IMR-90 (cell line): ENCODE data around the gene IFIT1. TPM values are rescaled to one million over a fixed set of nuclear protein-coding genes. Genes with fewer than 3 reads are reported as not detected.
"Not testable (repeated sequence)": the region's sequence is repeated elsewhere in the genome, so short reads cannot be mapped to it uniquely, and the experiment has no call there.

Source experiments
- ATAC-seq: fragments of 200-7000 bp; cut with Tn5 transposase; 2 replicates; pipeline ENCODE4 v1.9.1; 2020; ENCODE audit warnings: low read depth, mild to moderate bottlenecking, moderate library complexity
- BruUV-seq: library from RNA; stranded (reverse); fragments of 400-500 nt; replicated peaks from 2 replicates; lab custom pipeline; 2021; lab: Mats Ljungman, UMichigan
- CTCF ChIA-PET: fragments of 300-600 bp; formaldehyde crosslinking; extraction: SDS; loops from one replicate; lab custom pipeline; 2021; ENCODE audit warnings: antibody characterized with exemption; lab: Yijun Ruan, JAX
- POLR2A ChIA-PET: fragments of 300-600 bp; sonication (Branson Sonifier 250); formaldehyde crosslinking; loops from one replicate; lab custom pipeline; 2022; ENCODE audit warnings: antibody characterized with exemption; ENCODE audit not compliant: unreplicated experiment; lab: Charles Lee
- DNase-seq: peaks from one replicate; pipeline ENCODE4 v3.0.0; 2013
- H2AFZ ChIP-seq: replicated peaks from 2 replicates; pipeline ENCODE3; 2013; ENCODE audit warnings: low read length, mild to moderate bottlenecking; ENCODE audit not compliant: poor library complexity
- H2AK5ac ChIP-seq: 2 replicates; pipeline ENCODE4 v1.6.1; 2013; ENCODE audit warnings: low read depth, low read length, inconsistent platforms
- H2AK9ac ChIP-seq: replicated peaks from 2 replicates; pipeline ENCODE3; 2013; ENCODE audit warnings: mild to moderate bottlenecking, low read depth, low read length, moderate library complexity; ENCODE audit not compliant: poor library complexity
- H2BK120ac ChIP-seq: 2 replicates; pipeline ENCODE4 v1.6.1; 2013; ENCODE audit warnings: low read depth, low read length, inconsistent platforms
- H2BK15ac ChIP-seq: 3 replicates; pipeline ENCODE4 v1.6.1; 2013; ENCODE audit warnings: low read depth, low read length, inconsistent platforms
- H2BK20ac ChIP-seq: 2 replicates; pipeline ENCODE4 v1.6.1; 2013; ENCODE audit warnings: low read depth, mild to moderate bottlenecking, inconsistent platforms, low read length, moderate library complexity
- H2BK5ac ChIP-seq: 2 replicates; pipeline ENCODE4 v1.6.1; 2013; ENCODE audit warnings: mild to moderate bottlenecking, low read depth, low read length, inconsistent platforms; ENCODE audit not compliant: poor library complexity, severe bottlenecking
- H3K14ac ChIP-seq: replicated peaks from 2 replicates; pipeline ENCODE4 v1.6.1; 2013; ENCODE audit warnings: low read depth, low read length, inconsistent platforms
- H3K18ac ChIP-seq: 2 replicates; pipeline ENCODE4 v1.6.1; 2013; ENCODE audit warnings: low read depth, low read length, control low read depth
- H3K23ac ChIP-seq: 2 replicates; pipeline ENCODE4 v1.6.1; 2013; ENCODE audit warnings: low read depth, low read length, inconsistent platforms
- H3K27ac ChIP-seq: 2 replicates; pipeline ENCODE4 v1.5.1; 2013; ENCODE audit warnings: mild to moderate bottlenecking, control low read depth, low read length; ENCODE audit not compliant: insufficient read depth
- H3K27me3 ChIP-seq: 2 replicates; pipeline ENCODE4 v1.6.1; 2013; ENCODE audit warnings: low read length; ENCODE audit not compliant: control insufficient read depth, insufficient read depth
- H3K36me3 ChIP-seq: 2 replicates; pipeline ENCODE4 v1.6.1; 2013; ENCODE audit warnings: low read length, mixed read lengths; ENCODE audit not compliant: control insufficient read depth, insufficient read depth
- H3K4ac ChIP-seq: 2 replicates; pipeline ENCODE4 v1.6.1; 2013; ENCODE audit warnings: low read depth, low read length, inconsistent platforms
- H3K4me1 ChIP-seq: 2 replicates; pipeline ENCODE4 v1.6.1; 2013; ENCODE audit warnings: low read length, mixed read lengths; ENCODE audit not compliant: control insufficient read depth, insufficient read depth
- H3K4me2 ChIP-seq: 2 replicates; pipeline ENCODE4 v1.6.1; 2013; ENCODE audit warnings: low read depth, mild to moderate bottlenecking, control low read depth, low read length, moderate library complexity
- H3K4me3 ChIP-seq: 2 replicates; pipeline ENCODE4 v1.5.1; 2013; ENCODE audit warnings: low read depth, mild to moderate bottlenecking, control low read depth, low read length, moderate library complexity; ENCODE audit not compliant: insufficient read depth
- H3K56ac ChIP-seq: 2 replicates; pipeline ENCODE4 v1.6.1; 2013; ENCODE audit warnings: low read length, inconsistent platforms; ENCODE audit not compliant: insufficient read depth; ENCODE audit errors: extremely low read depth
- H3K79me1 ChIP-seq, 2 experiments: 2 replicates each; pipeline ENCODE4 v1.6.1; 2013; ENCODE audit warnings: low read length in 2 of 2, inconsistent platforms in 1 of 2, low read depth in 1 of 2
- H3K9ac ChIP-seq: 2 replicates; pipeline ENCODE4 v1.6.1; 2013; ENCODE audit warnings: low read depth, low read length, control low read depth
- H3K9me1 ChIP-seq: 2 replicates; pipeline ENCODE4 v1.6.1; 2013; ENCODE audit warnings: low read length, inconsistent platforms; ENCODE audit not compliant: insufficient read depth
- H3K9me3 ChIP-seq: 2 replicates; pipeline ENCODE4 v1.6.1; 2013; ENCODE audit warnings: low read length; ENCODE audit not compliant: control insufficient read depth, insufficient read depth
- H4K20me1 ChIP-seq: 2 replicates; pipeline ENCODE4 v1.6.1; 2013; ENCODE audit warnings: low read length, inconsistent platforms; ENCODE audit not compliant: insufficient read depth
- H4K5ac ChIP-seq: 2 replicates; pipeline ENCODE4 v1.6.1; 2013; ENCODE audit warnings: mild to moderate bottlenecking, low read depth, low read length, control low read depth
- H4K8ac ChIP-seq, 2 experiments: 2 replicates each; pipeline ENCODE4 v1.6.1; 2013; ENCODE audit warnings: low read depth in 2 of 2, low read length in 2 of 2, control low read depth in 1 of 2, inconsistent platforms in 1 of 2
- H4K91ac ChIP-seq: 2 replicates; pipeline ENCODE4 v1.6.1; 2013; ENCODE audit warnings: low read depth, low read length, inconsistent platforms; ENCODE audit not compliant: insufficient read depth
- WGBS, 2 experiments: methylation state at CpG; one replicate each; pipeline versions ENCODE4 v1.1.5 to v1.1.7; 2013; ENCODE audit warnings: missing lambda C conversion rate in 2 of 2; ENCODE audit not compliant: insufficient read length in 1 of 2; ENCODE audit errors: extremely low coverage in 2 of 2; 5-methylcytosine and 5-hydroxymethylcytosine counted together
- dilution Hi-C: fragments of 300-500 bp; cut with HindIII; formaldehyde crosslinking; loops from one replicate; pipeline ENCODE4 v1.14.3; 2018; ENCODE audit warnings: low sequenced_read_pairs; ENCODE audit not compliant: unreplicated experiment
- in situ Hi-C: fragments of 300-500 bp; cut with MboI; formaldehyde crosslinking; loops from 3 replicates; pipeline ENCODE4 v1.14.3; 2019; ENCODE audit warnings: low sequenced_read_pairs, inconsistent platforms, mixed read lengths
- intact Hi-C: fragments of 100-400 bp; cut with micrococcal nuclease; formaldehyde crosslinking; loops from 2 replicates; pipeline ENCODE4 v1.10.0; 2022
- polyA plus RNA-seq, 3 experiments: library from polyadenylated mRNA; depleted of rRNA; stranded (reverse); fragments of >200 nt; gene quantifications; 2 replicates each; pipeline ENCODE4 v1.2.3, GENCODE V29; 2012; ENCODE audit warnings: low replicate concordance in 1 of 3
- total RNA-seq: library from RNA; depleted of rRNA; stranded (reverse); fragments of >200 nt; gene quantifications from 2 replicates; pipeline ENCODE4 v1.2.3, GENCODE V29; 2012

The IFIT1 gene
- total and polyA plus RNA-seq, 2 of the 4 experiments (the other 2 are of a cell fraction): 6.1 to 6.8 TPM

DNA sequence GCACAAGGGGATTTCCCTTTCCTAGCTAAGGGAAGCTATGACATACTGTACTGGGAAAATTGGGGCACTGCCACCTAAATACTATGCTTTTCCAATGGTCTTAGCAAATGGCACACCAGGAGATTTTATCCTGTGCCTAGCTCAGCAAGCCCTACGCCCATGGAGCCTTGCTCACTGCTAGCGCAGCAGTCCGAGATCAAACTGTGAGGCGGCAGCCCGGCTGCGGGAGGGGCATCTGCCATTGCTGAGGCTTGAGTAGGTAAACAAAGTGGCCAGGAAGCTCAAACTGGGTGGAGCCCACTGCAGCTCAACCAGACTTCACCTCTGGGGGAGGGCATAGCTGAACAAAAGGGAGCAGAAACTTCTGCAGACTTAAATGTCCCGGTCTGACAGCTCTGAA lies 52.4 kb downstream of the IFIT1 start:
- H3K9ac ChIP-seq, H3K4ac ChIP-seq, H3K4me3 ChIP-seq, intact Hi-C loops, H2AFZ ChIP-seq, H2AK9ac ChIP-seq, H3K9me3 ChIP-seq, POLR2A ChIA-PET, H2AK5ac ChIP-seq, ATAC-seq, H3K27ac ChIP-seq, H3K14ac ChIP-seq, H2BK20ac ChIP-seq, BruUV-seq, H3K18ac ChIP-seq, dilution Hi-C loops, H3K27me3 ChIP-seq, H2BK120ac ChIP-seq, H3K23ac ChIP-seq, H4K91ac ChIP-seq, H3K4me2 ChIP-seq, CTCF ChIA-PET, H4K5ac ChIP-seq, H3K4me1 ChIP-seq, H4K8ac ChIP-seq, H3K56ac ChIP-seq, H3K9me1 ChIP-seq, H3K36me3 ChIP-seq, H4K20me1 ChIP-seq, H2BK5ac ChIP-seq, DNase-seq, H2BK15ac ChIP-seq, H3K79me1 ChIP-seq: not testable (repeated sequence)
- 95% methylated on average over 6 of the region's 7 CpGs; no CpG with 5 or more reads in 1 of the 2 experiments for WGBS, 2 experiments
- in situ Hi-C loops: loop anchor here (25.0 kb wide), 1 partner anchor 1417 kb away; the partner anchor contains the start of genes HTR7 and RPP30
